Spinal cord (tissue), 10 donors: ENCODE results near the gene SYPL2. TPM values are rescaled to one million over a fixed set of nuclear protein-coding genes. Genes with fewer than 3 reads are reported as not detected.

Source experiments
- DNase-seq, 6 donors: peaks; one replicate each; pipeline versions ENCODE4 v3.0.0 to v3.0.0-alpha.2; 2013 to 2015; ENCODE audit warnings: low spot score in 6 of 6, low read depth in 4 of 6
- H3K27ac ChIP-seq: one replicate; pipeline ENCODE4 v1.5.1; 2013; ENCODE audit warnings: low read depth, low read length, control low read depth
- H3K27me3 ChIP-seq: one replicate; pipeline ENCODE4 v1.6.1; 2013; ENCODE audit warnings: low read length; ENCODE audit not compliant: control insufficient read depth, insufficient read depth
- H3K36me3 ChIP-seq: one replicate; pipeline ENCODE4 v1.6.1; 2013; ENCODE audit warnings: low read length; ENCODE audit not compliant: control insufficient read depth, insufficient read depth
- H3K4me1 ChIP-seq: one replicate; pipeline ENCODE4 v1.6.1; 2013; ENCODE audit warnings: low read length; ENCODE audit not compliant: control insufficient read depth, insufficient read depth
- H3K4me3 ChIP-seq: one replicate; pipeline ENCODE4 v1.5.1; 2013; ENCODE audit warnings: low read depth, low read length, control low read depth
- H3K9me3 ChIP-seq: one replicate; pipeline ENCODE4 v1.6.1; 2013; ENCODE audit warnings: low read length; ENCODE audit not compliant: control insufficient read depth, insufficient read depth
- WGBS: methylation state at CpG from one replicate; pipeline ENCODE4 v1.1.5; 2013; ENCODE audit warnings: missing lambda C conversion rate; ENCODE audit not compliant: insufficient coverage; 5-methylcytosine and 5-hydroxymethylcytosine counted together
- long read RNA-seq, 4 donors: transcript quantifications; one replicate each; lab custom pipeline, GENCODE V29; 2026
- polyA plus RNA-seq, 2 donors: library from polyadenylated mRNA; unstranded; fragments of 120-200 nt; gene quantifications; one replicate each; pipeline ENCODE4 v1.2.1, GENCODE V29; 2013; ENCODE audit not compliant: insufficient read length in 2 of 2
- total RNA-seq, 2 donors: library from RNA; depleted of rRNA in 1 of 2; stranded (reverse); fragments of 120-200 nt in 1 of 2; fragments of >200 nt in 1 of 2; gene quantifications; one replicate each; pipeline versions ENCODE4 v1.2.3 to v1.2.4, GENCODE V29; 2013 to 2014
- donor health status: healthy.

SYPL2 gene
- total RNA-seq (under 1 TPM; 0.10 to 0.72 TPM), polyA plus RNA-seq (1 to 10 TPM in 1 of 2 donors, under 1 TPM in 1; 0.79 to 1.1 TPM)
- long read RNA-seq, donor 1, result 0 reads
- long read RNA-seq, donor 2, result 0 reads
- long read RNA-seq, donor 3, result 0 reads
- long read RNA-seq, donor 4, result 0 reads

GRCh38 chr1:109466452-109467300 lies at the start of gene SYPL2:
SYPL2 (plus strand) TSS chr1:109466546; CDS start chr1:109466844, 298 bp downstream.
- Histone ChIP-seq H3K9me3 (no peaks in the 10 kb centered on the region), H3K4me3 (peak within 1 kb of the TSS; percentile 46), H3K27me3 (peaks cover 89% of the 10 kb centered on the region), H3K27ac (no peak within 1 kb of the TSS), H3K4me1 (peaks cover 17% of the 10 kb centered on the region), H3K36me3 (no peaks in the 10 kb centered on the region)
- DNase-seq, result peak in 1 of 6 donors; percentile 48
- WGBS, result under 1% methylated on average over 76 of the region's 88 CpGs

GRCh38 chr1:109423498-109423897 lies 42.8 kb upstream of the SYPL2 start:
- DNase-seq, result no peak
- Histone ChIP-seq H3K4me3 (no peak overlapping the region), H3K4me1 (no peaks in the 10 kb centered on the region), H3K9me3 (no peaks in the 10 kb centered on the region), H3K27ac (no peak overlapping the region), H3K27me3 (no peaks in the 10 kb centered on the region), H3K36me3 (peaks cover 19% of the 10 kb centered on the region)
- 85% methylated on average over 2 of the region's 2 CpGs for WGBS

- peak overlapping the region; percentile 89 for H3K4me3 ChIP-seq
- H3K4me1 ChIP-seq, result no peaks in the 10 kb centered on the region
- peaks cover 7% of the 10 kb centered on the region for H3K36me3 ChIP-seq
- no peaks in the 10 kb centered on the region for H3K27me3 ChIP-seq
- no peaks in the 10 kb centered on the region for H3K9me3 ChIP-seq
- DNase-seq, result peak in 2 of 6 donors; percentile 4 to 11
- WGBS, result under 1% methylated on average over 26 of the region's 32 CpGs
- H3K27ac ChIP-seq, result peak overlapping the region; percentile 68
Observed at GRCh38 chr1:109425391-109426280, 40.7 kb upstream of the SYPL2 start.

GRCh38 chr1:109426281-109427170 lies 39.8 kb upstream of the SYPL2 start, which contains the start of gene PSMA5:
PSMA5 (minus strand) TSS chr1:109426448; CDS start chr1:109426330, 118 bp downstream.
- no peaks in the 10 kb centered on the region for H3K4me1 ChIP-seq
- DNase-seq, result peak; percentile 92 to 99 (median 97)
- H3K36me3 ChIP-seq, result no peaks in the 10 kb centered on the region
- peak within 1 kb of the TSS; percentile 89 for H3K4me3 ChIP-seq
- under 1% methylated on average over 40 of the region's 50 CpGs for WGBS
- no peaks in the 10 kb centered on the region for H3K9me3 ChIP-seq
- H3K27me3 ChIP-seq, result no peaks in the 10 kb centered on the region
- H3K27ac ChIP-seq, result peak within 1 kb of the TSS; percentile 90

- Histone ChIP-seq H3K36me3 (no peaks in the 10 kb centered on the region), H3K9me3 (no peaks in the 10 kb centered on the region), H3K27ac (peak overlapping the region; percentile 90), H3K4me1 (no peaks in the 10 kb centered on the region), H3K27me3 (no peaks in the 10 kb centered on the region), H3K4me3 (peak overlapping the region; percentile 89)
- 29% methylated on average over 1 of the region's 7 CpGs for WGBS
- no peak for DNase-seq
Observed at GRCh38 chr1:109427171-109427467, 39.2 kb upstream of the SYPL2 start.

- Histone ChIP-seq H3K9me3 (no peaks in the 10 kb centered on the region), H3K27me3 (no peaks in the 10 kb centered on the region), H3K4me1 (no peaks in the 10 kb centered on the region), H3K36me3 (no peaks in the 10 kb centered on the region), H3K4me3 (no peak overlapping the region), H3K27ac (no peak overlapping the region)
- no peak for DNase-seq
Observed at GRCh38 chr1:109432336-109432735, 34.0 kb upstream of the SYPL2 start.

- no peak overlapping the region for H3K27ac ChIP-seq
- no peaks in the 10 kb centered on the region for H3K4me1 ChIP-seq
- H3K4me3 ChIP-seq, result no peak overlapping the region
- no peaks in the 10 kb centered on the region for H3K27me3 ChIP-seq
- no peak for DNase-seq
- WGBS, result 100% methylated on average over 1 of the region's 1 CpG
- H3K36me3 ChIP-seq, result no peaks in the 10 kb centered on the region
- no peaks in the 10 kb centered on the region for H3K9me3 ChIP-seq
Observed at GRCh38 chr1:109433322-109433721, 33.0 kb upstream of the SYPL2 start.

GRCh38 chr1:109434484-109434883 lies 31.9 kb upstream of the SYPL2 start:
- no peaks in the 10 kb centered on the region for H3K27me3 ChIP-seq
- no peak overlapping the region for H3K27ac ChIP-seq
- no peaks in the 10 kb centered on the region for H3K36me3 ChIP-seq
- no peaks in the 10 kb centered on the region for H3K4me1 ChIP-seq
- DNase-seq, result no peak
- no CpG with 5 or more reads among the region's 1 CpG for WGBS
- H3K4me3 ChIP-seq, result no peak overlapping the region
- no peaks in the 10 kb centered on the region for H3K9me3 ChIP-seq

- Histone ChIP-seq H3K36me3 (no peaks in the 10 kb centered on the region), H3K9me3 (no peaks in the 10 kb centered on the region), H3K27me3 (peaks cover 11% of the 10 kb centered on the region), H3K4me3 (no peak overlapping the region), H3K4me1 (no peaks in the 10 kb centered on the region), H3K27ac (no peak overlapping the region)
- WGBS, result 70% methylated on average over 2 of the region's 3 CpGs
- DNase-seq, result no peak
Observed at GRCh38 chr1:109438798-109439297, 27.5 kb upstream of the SYPL2 start.
